Measurements from ENCODE around the gene CYP2C18. TPM values are rescaled to one million over a fixed set of nuclear protein-coding genes. Genes with fewer than 3 reads are reported as not detected.

CYP2C18 gene
- total RNA-seq, 1 experiment from 2014 or later = 0.79 TPM

DNA sequence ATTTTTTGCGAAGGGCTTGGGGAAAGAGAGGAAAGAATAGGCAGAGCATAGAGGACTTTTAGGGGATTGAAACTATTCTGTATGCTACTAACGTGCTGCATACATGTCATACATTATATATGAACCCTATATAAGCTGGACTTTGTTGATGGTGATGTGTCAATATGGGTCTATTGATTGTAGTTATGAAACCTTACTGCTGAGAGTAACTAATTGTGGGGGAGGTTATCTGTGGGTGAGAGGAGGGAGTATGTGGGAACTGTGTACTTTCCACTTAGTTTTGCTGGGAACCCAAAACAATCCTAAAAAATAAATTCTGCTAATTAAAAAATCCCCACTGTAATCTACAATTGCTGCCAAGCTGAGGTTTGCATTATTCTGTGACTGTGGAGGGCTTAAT, 63.6 kb downstream of the CYP2C18 start:
- Mint-ChIP-seq H3K9me3 (ENCODE audit: unreplicated experiment) (peaks cover 29% of the 10 kb centered on the region), H3K4me1 (ENCODE audit: low read depth, unreplicated experiment) (no peaks in the 10 kb centered on the region), H3K36me3 (ENCODE audit: insufficient read depth, unreplicated experiment) (no peaks in the 10 kb centered on the region), H3K27ac (ENCODE audit: unreplicated experiment) (no peak overlapping the region), H3K4me3 (ENCODE audit: unreplicated experiment) (no peak overlapping the region), H3K27me3 (ENCODE audit: insufficient read depth, unreplicated experiment) (no peaks in the 10 kb centered on the region)
- no peak overlapping the region for H3K4me3 ChIP-seq (ENCODE audit: low read depth, low read length)
- no peak for DNase-seq
- intact Hi-C loops (cut with micrococcal nuclease; ENCODE audit: unreplicated experiment) = no loop called here
- no peaks in the 10 kb centered on the region for H3K36me3 ChIP-seq (ENCODE audit: control insufficient read depth, insufficient read depth, low read length)
- ChIA-PET CTCF (no interaction called here), POLR2A (no interaction called here)
- H3K4me1 ChIP-seq = no peaks in the 10 kb centered on the region
- H3K27me3 ChIP-seq (replicated peaks; ENCODE audit: control insufficient read depth, insufficient read depth, low read length) = no peaks in the 10 kb centered on the region; the same call in 1 of the 2 replicates
- BruUV-seq (replicated peaks) = no TSS peak
- TF ChIP-seq, protein P1, sequence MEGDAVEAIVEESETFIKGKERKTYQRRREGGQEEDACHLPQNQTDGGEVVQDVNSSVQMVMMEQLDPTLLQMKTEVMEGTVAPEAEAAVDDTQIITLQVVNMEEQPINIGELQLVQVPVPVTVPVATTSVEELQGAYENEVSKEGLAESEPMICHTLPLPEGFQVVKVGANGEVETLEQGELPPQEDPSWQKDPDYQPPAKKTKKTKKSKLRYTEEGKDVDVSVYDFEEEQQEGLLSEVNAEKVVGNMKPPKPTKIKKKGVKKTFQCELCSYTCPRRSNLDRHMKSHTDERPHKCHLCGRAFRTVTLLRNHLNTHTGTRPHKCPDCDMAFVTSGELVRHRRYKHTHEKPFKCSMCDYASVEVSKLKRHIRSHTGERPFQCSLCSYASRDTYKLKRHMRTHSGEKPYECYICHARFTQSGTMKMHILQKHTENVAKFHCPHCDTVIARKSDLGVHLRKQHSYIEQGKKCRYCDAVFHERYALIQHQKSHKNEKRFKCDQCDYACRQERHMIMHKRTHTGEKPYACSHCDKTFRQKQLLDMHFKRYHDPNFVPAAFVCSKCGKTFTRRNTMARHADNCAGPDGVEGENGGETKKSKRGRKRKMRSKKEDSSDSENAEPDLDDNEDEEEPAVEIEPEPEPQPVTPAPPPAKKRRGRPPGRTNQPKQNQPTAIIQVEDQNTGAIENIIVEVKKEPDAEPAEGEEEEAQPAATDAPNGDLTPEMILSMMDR (IDR thresholded peaks at IDR 0.05; ENCODE audit: insufficient read depth in 1 of 2, low read depth in 1 of 2, low read length in 1 of 2, severe bottlenecking in 1 of 2, unreplicated experiment in 1 of 2) = no peak
- 0 out of 2 replicates have a peak, but pooled peaks cover 3% of the 10 kb centered on the region for H3K9me3 ChIP-seq

DNA sequence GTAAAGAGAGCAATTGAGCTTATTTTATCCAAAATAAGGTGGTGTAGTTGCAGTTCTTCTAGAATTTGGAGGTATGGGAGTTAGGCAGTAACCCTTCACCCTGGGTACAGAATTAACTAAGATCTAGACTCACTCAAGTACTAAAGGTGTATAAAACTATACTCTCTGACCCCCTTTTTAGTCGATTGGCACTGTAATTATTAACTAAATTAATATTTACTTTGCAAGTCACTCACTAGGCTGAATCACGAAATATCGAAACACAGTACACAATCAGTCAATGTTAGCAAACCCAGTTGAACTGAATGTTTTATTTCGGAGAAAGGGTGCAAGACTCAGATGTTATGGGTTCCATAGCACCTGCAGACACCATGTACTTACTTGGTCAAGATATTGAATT, 64.3 kb downstream of the CYP2C18 start:
- POLR2A ChIA-PET = no interaction called here
- Mint-ChIP-seq H3K27me3 (ENCODE audit: insufficient read depth, unreplicated experiment) (no peaks in the 10 kb centered on the region), H3K4me3 (ENCODE audit: unreplicated experiment) (no peak overlapping the region), H3K27ac (ENCODE audit: unreplicated experiment) (no peak overlapping the region), H3K4me1 (ENCODE audit: low read depth, unreplicated experiment) (no peaks in the 10 kb centered on the region), H3K9me3 (ENCODE audit: unreplicated experiment) (peaks cover 22% of the 10 kb centered on the region), H3K36me3 (ENCODE audit: insufficient read depth, unreplicated experiment) (no peaks in the 10 kb centered on the region)
- no TSS peak for BruUV-seq (replicated peaks)
- no peak for DNase-seq
- intact Hi-C loops (cut with micrococcal nuclease; ENCODE audit: unreplicated experiment) = no loop called here
- TF ChIP-seq, protein P1 (IDR thresholded peaks at IDR 0.05; ENCODE audit: insufficient read depth in 1 of 2, low read depth in 1 of 2, low read length in 1 of 2, severe bottlenecking in 1 of 2, unreplicated experiment in 1 of 2) = no peak
- Histone ChIP-seq H3K4me3 (ENCODE audit: low read depth, low read length) (no peak overlapping the region), H3K36me3 (ENCODE audit: control insufficient read depth, insufficient read depth, low read length) (no peaks in the 10 kb centered on the region), H3K4me1 (no peaks in the 10 kb centered on the region), H3K9me3 (0 out of 2 replicates have a peak, but pooled peaks cover 3% of the 10 kb centered on the region), H3K27me3 (replicated peaks; ENCODE audit: control insufficient read depth, insufficient read depth, low read length) (no peaks in the 10 kb centered on the region; the same call in 1 of the 2 replicates)
- CTCF ChIA-PET = no interaction called here

DNA sequence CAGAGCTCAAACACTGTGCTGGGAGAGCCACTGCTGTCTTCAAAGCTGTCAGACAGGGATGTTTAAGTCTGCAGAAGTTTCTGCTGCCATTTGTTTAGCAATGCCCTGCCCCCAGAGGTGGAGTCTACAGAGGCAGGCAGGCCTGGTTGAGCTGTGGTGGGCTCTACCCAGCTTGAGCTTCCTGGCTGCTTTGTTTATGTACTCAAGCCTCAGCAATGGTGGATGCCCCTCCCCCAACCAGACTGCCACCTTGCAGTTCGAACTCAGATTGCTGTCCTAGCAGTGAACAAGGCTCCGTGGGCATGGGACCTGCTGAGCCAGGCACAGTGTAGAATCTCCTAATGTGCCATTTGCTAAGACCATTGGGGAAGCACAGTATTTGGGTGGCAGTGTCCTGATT, 74.4 kb downstream of the CYP2C18 start:
- H3K27me3 Mint-ChIP-seq (ENCODE audit: insufficient read depth, unreplicated experiment) = no peaks in the 10 kb centered on the region
- ChIA-PET CTCF (no interaction called here), POLR2A (no interaction called here)
- peaks cover 9% of the 10 kb centered on the region for H3K9me3 Mint-ChIP-seq (ENCODE audit: unreplicated experiment)
- no peaks in the 10 kb centered on the region for H3K27me3 ChIP-seq (replicated peaks; ENCODE audit: control insufficient read depth, insufficient read depth, low read length)
- TF ChIP-seq, protein P1 (IDR thresholded peaks at IDR 0.05; ENCODE audit: insufficient read depth in 1 of 2, low read depth in 1 of 2, low read length in 1 of 2, severe bottlenecking in 1 of 2, unreplicated experiment in 1 of 2) = no peak
- intact Hi-C loops (cut with micrococcal nuclease; ENCODE audit: unreplicated experiment) = no loop called here
- no peaks in the 10 kb centered on the region for H3K4me1 ChIP-seq
- DNase-seq = no peak
- BruUV-seq (replicated peaks) = no TSS peak
- no peak overlapping the region for H3K27ac Mint-ChIP-seq (ENCODE audit: unreplicated experiment)
- no peak overlapping the region for H3K4me3 ChIP-seq (ENCODE audit: low read depth, low read length)
- H3K9me3 ChIP-seq = no peaks in the 10 kb centered on the region
- no peak overlapping the region for H3K4me3 Mint-ChIP-seq (ENCODE audit: unreplicated experiment)
- no peaks in the 10 kb centered on the region for H3K4me1 Mint-ChIP-seq (ENCODE audit: low read depth, unreplicated experiment)
- no peaks in the 10 kb centered on the region for H3K36me3 Mint-ChIP-seq (ENCODE audit: insufficient read depth, unreplicated experiment)
- no peaks in the 10 kb centered on the region for H3K36me3 ChIP-seq (ENCODE audit: control insufficient read depth, insufficient read depth, low read length)
